Stimulated activated CD4-positive, alpha-beta T cell treated with anti-CD3 and anti-CD28 coated beads, TNF-alpha, amount 100 ng/mL, for 48 hours (primary cell): ENCODE measurements around the gene FABP6.
"Not testable (repeated sequence)": the region's sequence is repeated elsewhere in the genome, so short reads cannot be mapped to it uniquely, and the experiment has no call there.

Experiments used
- DNase-seq, 3 donors: peaks; one replicate each; pipeline ENCODE4 v3.0.0-alpha.2; 2020; ENCODE audit warnings: low read depth in 3 of 3

The FABP6 gene

GRCh38 chr5:160221082-160221481 is 8.2 kb upstream of the FABP6 start:
- DNase-seq = no peak

- no peak for DNase-seq
These were observed 2.3 kb upstream of the FABP6 start for GRCh38 chr5:160227012-160227411.

GRCh38 chr5:160230686-160231527 is 1.6 kb downstream of the FABP6 start:
- DNase-seq = no peak

- DNase-seq = no peak
These were observed 2.6 kb downstream of the FABP6 start for GRCh38 chr5:160231783-160232342.

- no peak for DNase-seq
These were observed 3.9 kb downstream of the FABP6 start for GRCh38 chr5:160233215-160233614.

- DNase-seq = no peak
These were observed 6.4 kb downstream of the FABP6 start for GRCh38 chr5:160235731-160236130.

- no peak for DNase-seq
These were observed 8.3 kb downstream of the FABP6 start for GRCh38 chr5:160237571-160238093.

- no peak for DNase-seq
These were observed 11.0 kb downstream of the FABP6 start for GRCh38 chr5:160240350-160240749.

GRCh38 chr5:160242145-160242544 is 12.8 kb downstream of the FABP6 start:
- DNase-seq = no peak

- DNase-seq = no peak
These were observed 16.3 kb downstream of the FABP6 start for GRCh38 chr5:160245506-160246086.

- DNase-seq = not testable (repeated sequence)
These were observed 20.3 kb downstream of the FABP6 start for GRCh38 chr5:160249570-160249969.

GRCh38 chr5:160250226-160250625 is 20.9 kb downstream of the FABP6 start:
- no peak for DNase-seq

- DNase-seq = no peak
These were observed 21.5 kb downstream of the FABP6 start for GRCh38 chr5:160250826-160251225.

GRCh38 chr5:160251406-160252155 is 22.3 kb downstream of the FABP6 start:
- no peak for DNase-seq

GRCh38 chr5:160252916-160253315 is 23.6 kb downstream of the FABP6 start:
- DNase-seq = no peak

GRCh38 chr5:160253441-160253840 is 24.1 kb downstream of the FABP6 start:
- no peak for DNase-seq

- no peak for DNase-seq
These were observed 25.4 kb downstream of the FABP6 start for GRCh38 chr5:160254706-160255105.

- no peak for DNase-seq
These were observed 30.0 kb downstream of the FABP6 start for GRCh38 chr5:160259341-160259740.

- no peak for DNase-seq
These were observed 30.9 kb downstream of the FABP6 start for GRCh38 chr5:160260006-160260775.

GRCh38 chr5:160260881-160261815 is 31.8 kb downstream of the FABP6 start:
- DNase-seq = no peak
